Calu3 (cell line): ENCODE measurements around the gene SCAP. TPM values are rescaled to one million over a fixed set of nuclear protein-coding genes. Genes with fewer than 3 reads are reported as not detected.

ENCODE experiments used
- BruUV-seq: library from RNA; stranded (reverse); fragments of 400-500 nt; replicated peaks from 2 replicates; lab custom pipeline; 2021; lab: Mats Ljungman, UMichigan
- CTCF ChIA-PET: fragments of 300-600 bp; sonication (Branson Sonifier 250); formaldehyde crosslinking; loops from one replicate; lab custom pipeline; 2022; ENCODE audit warnings: antibody characterized with exemption; lab: Charles Lee
- DNase-seq: peaks from one replicate; pipeline ENCODE4 v3.0.0; 2022
- H3K27ac Mint-ChIP-seq: one replicate; pipeline ENCODE4 v1.8.0; 2022; ENCODE audit warnings: mixed read lengths; ENCODE audit not compliant: unreplicated experiment
- H3K27me3 Mint-ChIP-seq: one replicate; pipeline ENCODE4 v1.8.0; 2022; ENCODE audit warnings: mixed read lengths; ENCODE audit not compliant: unreplicated experiment
- H3K36me3 Mint-ChIP-seq: one replicate; pipeline ENCODE4 v1.8.0; 2022; ENCODE audit warnings: mild to moderate bottlenecking, moderate library complexity, mixed read lengths; ENCODE audit not compliant: insufficient read depth, unreplicated experiment
- H3K4me1 Mint-ChIP-seq: one replicate; pipeline ENCODE4 v1.8.0; 2022; ENCODE audit warnings: mild to moderate bottlenecking, low read depth, mixed read lengths; ENCODE audit not compliant: unreplicated experiment
- H3K4me3 Mint-ChIP-seq: one replicate; pipeline ENCODE4 v1.8.0; 2022; ENCODE audit warnings: mild to moderate bottlenecking, low read depth, moderate library complexity, mixed read lengths; ENCODE audit not compliant: unreplicated experiment
- H3K9me3 Mint-ChIP-seq: one replicate; pipeline ENCODE4 v1.8.0; 2022; ENCODE audit warnings: low read depth, mixed read lengths; ENCODE audit not compliant: unreplicated experiment
- CTCF ChIP-seq: fragments of 200-600 bp; IDR thresholded peaks from one replicate; pipeline ENCODE4 v1.8.0; 2022; ENCODE audit warnings: antibody characterized with exemption; ENCODE audit not compliant: unreplicated experiment
- intact Hi-C: fragments of 100-400 bp; cut with micrococcal nuclease; formaldehyde crosslinking; loops from one replicate; pipeline ENCODE4 v1.10.0; 2022; ENCODE audit not compliant: unreplicated experiment
- total RNA-seq: library from RNA; stranded (reverse); gene quantifications from 2 replicates; pipeline ENCODE4 v1.2.3, GENCODE V29; 2022

Gene SCAP
- total RNA-seq, 1 experiment from 2014 or later, result 74.2 TPM

GRCh38 chr3:47491777-47492176, 16.0 kb upstream of the SCAP start:
- no peaks in the 10 kb centered on the region for H3K27me3 Mint-ChIP-seq
- H3K27ac Mint-ChIP-seq, result no peak overlapping the region
- CTCF ChIA-PET, result no interaction called here
- no peak for TF ChIP-seq CTCF
- H3K4me3 Mint-ChIP-seq, result no peak overlapping the region
- no peaks in the 10 kb centered on the region for H3K9me3 Mint-ChIP-seq
- H3K36me3 Mint-ChIP-seq, result peaks cover 6% of the 10 kb centered on the region
- no peaks in the 10 kb centered on the region for H3K4me1 Mint-ChIP-seq
- intact Hi-C loops, result no loop called here
- BruUV-seq, result no TSS peak
- DNase-seq, result no peak

GRCh38 chr3:47491186-47491585, 15.4 kb upstream of the SCAP start:
- BruUV-seq, result no TSS peak
- no peaks in the 10 kb centered on the region for H3K27me3 Mint-ChIP-seq
- H3K27ac Mint-ChIP-seq, result no peak overlapping the region
- intact Hi-C loops, result no loop called here
- H3K36me3 Mint-ChIP-seq, result peaks cover 6% of the 10 kb centered on the region
- H3K4me1 Mint-ChIP-seq, result no peaks in the 10 kb centered on the region
- no peak for DNase-seq
- H3K4me3 Mint-ChIP-seq, result no peak overlapping the region
- CTCF ChIA-PET, result no interaction called here
- H3K9me3 Mint-ChIP-seq, result no peaks in the 10 kb centered on the region
- no peak for TF ChIP-seq CTCF

GRCh38 chr3:47487265-47487664, 11.5 kb upstream of the SCAP start:
- TF ChIP-seq CTCF, result no peak
- CTCF ChIA-PET, result no interaction called here
- Mint-ChIP-seq H3K4me3 (no peak overlapping the region), H3K36me3 (no peaks in the 10 kb centered on the region), H3K27ac (no peak overlapping the region), H3K9me3 (no peaks in the 10 kb centered on the region), H3K4me1 (no peaks in the 10 kb centered on the region), H3K27me3 (no peaks in the 10 kb centered on the region)
- no TSS peak for BruUV-seq
- DNase-seq, result no peak
- intact Hi-C loops, result no loop called here

GRCh38 chr3:47485812-47486211, 10.1 kb upstream of the SCAP start:
- CTCF ChIA-PET, result no interaction called here
- TF ChIP-seq CTCF, result no peak
- Mint-ChIP-seq H3K4me3 (no peak overlapping the region), H3K27ac (no peak overlapping the region), H3K4me1 (no peaks in the 10 kb centered on the region), H3K36me3 (no peaks in the 10 kb centered on the region), H3K27me3 (no peaks in the 10 kb centered on the region), H3K9me3 (no peaks in the 10 kb centered on the region)
- DNase-seq, result no peak
- BruUV-seq, result no TSS peak
- intact Hi-C loops, result no loop called here
